Immature natural killer cell (primary cell): Measurements from ENCODE around the gene HECTD2. TPM values are rescaled to one million over a fixed set of nuclear protein-coding genes. Genes with fewer than 3 reads are reported as not detected.
"Not testable (repeated sequence)": the region's sequence is repeated elsewhere in the genome, so short reads cannot be mapped to it uniquely, and the experiment has no call there.

Experiments used
- DNase-seq, 3 donors: peaks; one replicate each; pipeline ENCODE4 v3.0.0; 2022; ENCODE audit warnings: mixed read lengths in 1 of 3
- H3K27ac Mint-ChIP-seq, 6 donors: one replicate each; pipeline ENCODE4 v1.8.0; 2020; ENCODE audit warnings: mixed read lengths in 6 of 6, mild to moderate bottlenecking in 5 of 6, inconsistent platforms in 4 of 6, moderate library complexity in 3 of 6
- H3K27me3 Mint-ChIP-seq, 3 donors: one replicate each; pipeline ENCODE4 v1.8.0; 2020 to 2021; ENCODE audit warnings: low read depth in 3 of 3, mild to moderate bottlenecking in 3 of 3, mixed read lengths in 3 of 3, moderate library complexity in 3 of 3, inconsistent platforms in 1 of 3
- H3K36me3 Mint-ChIP-seq, 3 donors: one replicate each; pipeline ENCODE4 v1.8.0; 2020; ENCODE audit warnings: mixed read lengths in 3 of 3, inconsistent platforms in 2 of 3, mild to moderate bottlenecking in 2 of 3
- H3K4me1 Mint-ChIP-seq, 2 donors: one replicate each; pipeline ENCODE4 v1.8.0; 2020; ENCODE audit warnings: inconsistent platforms in 2 of 2, mild to moderate bottlenecking in 2 of 2, mixed read lengths in 2 of 2, moderate library complexity in 1 of 2
- H3K4me3 Mint-ChIP-seq, 5 donors: one replicate each; pipeline ENCODE4 v1.8.0; 2020; ENCODE audit warnings: mild to moderate bottlenecking in 5 of 5, mixed read lengths in 5 of 5, inconsistent platforms in 3 of 5, moderate library complexity in 3 of 5
- H3K9me3 Mint-ChIP-seq, 6 donors: one replicate each; pipeline ENCODE4 v1.8.0; 2020; ENCODE audit warnings: mild to moderate bottlenecking in 6 of 6, mixed read lengths in 6 of 6, inconsistent platforms in 4 of 6, moderate library complexity in 3 of 6
- polyA plus RNA-seq, 3 donors: library from polyadenylated mRNA; unstranded; fragments of 300-500 nt; fragmentation: Illumina TruSeq; gene quantifications; one replicate each; pipeline ENCODE4 v1.2.3, GENCODE V29; 2021

Gene HECTD2
- polyA plus RNA-seq, 3 donors from 2014 or later: 0.41 to 2.8 (median 1.3) TPM

GRCh38 chr10:91559750-91560149 lies 149.6 kb downstream of the HECTD2 start:
- Mint-ChIP-seq H3K27me3 (peaks cover 7 to 12% (median 7%) of the 10 kb centered on the region in 3 donors), H3K36me3 (no peaks in the 10 kb centered on the region), H3K27ac (no peak overlapping the region), H3K4me1 (no peaks in the 10 kb centered on the region), H3K4me3 (no peak overlapping the region), H3K9me3 (peaks cover 0 to 5% (median 0%) of the 10 kb centered on the region in 6 donors)
- no peak for DNase-seq

DNA sequence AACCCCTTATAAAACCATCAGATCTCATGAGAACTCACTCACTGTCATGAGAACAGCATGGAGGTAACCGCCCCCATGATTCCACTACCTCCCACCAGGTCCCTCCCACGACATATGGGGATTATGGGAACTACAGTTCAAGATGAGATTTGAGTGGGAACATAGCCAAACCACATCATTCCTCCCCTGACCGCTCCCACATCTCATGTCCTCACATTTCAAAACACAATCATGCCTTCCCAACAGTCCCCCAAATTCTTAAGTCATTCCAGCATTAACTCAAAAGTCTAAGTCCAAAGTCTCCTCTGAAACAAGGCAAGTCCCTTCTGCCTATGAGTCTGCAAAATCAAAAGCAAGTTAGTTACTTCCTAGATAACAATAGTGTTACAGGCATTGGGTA lies 150.7 kb downstream of the HECTD2 start:
- not testable (repeated sequence) for DNase-seq, H3K27ac Mint-ChIP-seq, H3K4me1 Mint-ChIP-seq, H3K4me3 Mint-ChIP-seq, H3K9me3 Mint-ChIP-seq, H3K36me3 Mint-ChIP-seq
- peaks cover 7 to 12% (median 7%) of the 10 kb centered on the region in 3 donors for H3K27me3 Mint-ChIP-seq

DNA sequence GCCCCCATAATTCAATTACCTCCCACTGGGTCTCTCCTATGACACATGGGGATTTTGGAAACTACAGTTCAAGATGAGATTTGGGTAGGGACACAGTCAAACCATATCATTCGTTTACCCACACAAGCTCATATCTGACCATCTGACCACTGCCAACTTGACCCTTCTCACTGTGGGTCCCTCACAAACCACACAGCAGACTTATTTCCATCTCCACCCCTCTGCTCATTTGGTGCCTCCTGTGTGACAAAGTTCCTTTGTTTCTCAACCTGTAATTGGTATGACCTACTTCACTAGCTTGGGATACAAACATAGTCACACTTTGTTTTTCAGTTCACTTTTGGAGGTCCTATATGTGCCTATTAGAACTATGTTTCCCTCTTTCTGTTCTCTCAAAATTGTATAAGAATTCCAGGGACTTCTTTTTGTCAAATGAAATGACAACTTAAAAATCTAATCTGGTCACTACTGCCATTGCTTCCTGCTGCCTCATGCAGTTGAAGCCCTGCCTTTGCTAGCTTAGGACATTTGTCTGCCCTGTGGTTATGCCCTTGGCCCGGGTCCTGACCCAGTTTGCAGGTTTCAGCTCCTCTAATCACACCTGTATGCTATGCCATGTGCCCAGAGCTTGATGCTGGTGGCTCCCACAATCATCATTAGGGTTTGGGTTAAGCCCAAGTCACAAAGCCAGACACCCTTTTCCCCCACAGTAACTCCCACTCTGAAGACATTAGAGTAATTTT lies 152.9 kb downstream of the HECTD2 start:
- H3K36me3 Mint-ChIP-seq: no peaks in the 10 kb centered on the region
- no peak overlapping the region for H3K27ac Mint-ChIP-seq
- DNase-seq: no peak
- peaks cover 0 to 14% (median 8%) of the 10 kb centered on the region in 3 donors for H3K27me3 Mint-ChIP-seq
- H3K9me3 Mint-ChIP-seq: peaks cover 0 to 5% (median 0%) of the 10 kb centered on the region in 6 donors
- no peak overlapping the region for H3K4me3 Mint-ChIP-seq
- H3K4me1 Mint-ChIP-seq: no peaks in the 10 kb centered on the region

DNA sequence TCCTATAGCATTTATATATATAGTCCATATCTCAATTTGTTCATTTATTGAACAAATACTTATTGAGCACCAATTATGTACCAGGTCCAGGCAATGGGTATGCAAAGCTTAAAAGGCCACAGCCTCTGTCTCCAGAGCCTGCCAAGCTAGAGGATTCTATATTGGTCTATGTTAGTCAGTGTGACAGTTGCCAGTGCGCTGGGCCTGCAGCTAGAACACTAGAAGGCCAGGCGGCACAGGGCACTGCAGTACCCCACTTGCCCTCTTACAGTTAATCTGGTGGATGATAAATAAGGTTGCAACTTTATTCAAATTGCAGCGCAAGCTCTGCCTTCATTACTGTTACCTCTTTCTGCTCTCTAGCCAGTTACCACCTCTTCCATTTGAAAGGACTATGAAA lies 153.9 kb downstream of the HECTD2 start:
- Mint-ChIP-seq H3K9me3 (peaks cover 0 to 3% (median 0%) of the 10 kb centered on the region in 6 donors), H3K4me1 (no peaks in the 10 kb centered on the region), H3K4me3 (no peak overlapping the region), H3K36me3 (no peaks in the 10 kb centered on the region), H3K27ac (no peak overlapping the region), H3K27me3 (peaks cover 0 to 9% (median 8%) of the 10 kb centered on the region in 3 donors)
- no peak for DNase-seq

Other genes starting within 250 kb of the HECTD2 start
- gene PCGF5, start 189.7 kb upstream of the HECTD2 start, polyA plus RNA-seq: 10 to 100 TPM; 46.2 to 54.8 (median 53.5) TPM
- not detected for gene PPP1R3C, start 222.7 kb downstream of the HECTD2 start, polyA plus RNA-seq